Upper lobe of left lung (tissue), 6 donors: Measurements from ENCODE around the gene CRLF3. TPM values are rescaled to one million over a fixed set of nuclear protein-coding genes. Genes with fewer than 3 reads are reported as not detected.

ENCODE experiments used
- ATAC-seq, 2 donors: fragments of 200-7000 bp; cut with Tn5 transposase; one replicate each; pipeline ENCODE4 v1.9.1; 2022; ENCODE audit warnings: mild to moderate bottlenecking in 2 of 2, moderate library complexity in 2 of 2; ENCODE audit not compliant: low FRiP score in 2 of 2
- DNase-seq, 2 donors: peaks; one replicate each; pipeline ENCODE4 v3.0.0-alpha.2; 2019 to 2020
- H3K27ac ChIP-seq, 4 donors: fragments of 200-600 bp; sonication (generic); one replicate each; pipeline ENCODE4 v1.5.1; 2016 to 2019
- H3K27me3 ChIP-seq, 4 donors: fragments of 200-600 bp; sonication (generic); one replicate each; pipeline ENCODE4 v1.5.1; 2017 to 2019
- H3K36me3 ChIP-seq, 4 donors: fragments of 200-600 bp; sonication (generic); one replicate each; pipeline ENCODE4 v1.5.1; 2016 to 2019
- H3K4me1 ChIP-seq, 4 donors: fragments of 200-600 bp; sonication (generic); one replicate each; pipeline ENCODE4 v1.5.1; 2018 to 2019
- H3K4me3 ChIP-seq, 4 donors: fragments of 200-600 bp; sonication (generic); one replicate each; pipeline ENCODE4 v1.5.1; 2017 to 2019; ENCODE audit warnings: mild to moderate bottlenecking in 2 of 4, moderate library complexity in 1 of 4
- H3K9me3 ChIP-seq, 4 donors: fragments of 200-600 bp; sonication (generic); one replicate each; pipeline ENCODE4 v1.5.1; 2018 to 2019
- CTCF ChIP-seq, 6 experiments: fragments of 450-650 bp in 4 of 6; fragments of 200-600 bp in 2 of 6; sonication (generic) in 2 of 6; IDR thresholded peaks; one replicate each; pipeline ENCODE4 v1.5.1; 2016 to 2019; ENCODE audit warnings: antibody characterized with exemption in 6 of 6
- EP300 ChIP-seq, 4 donors: sonication (generic); formaldehyde crosslinking; IDR thresholded peaks; one replicate each; pipeline ENCODE4 v1.5.1; 2017; ENCODE audit warnings: antibody characterized with exemption in 4 of 4, control low read depth in 2 of 4
- POLR2A ChIP-seq, 4 donors: fragments of 450-650 bp; IDR thresholded peaks; one replicate each; pipeline ENCODE4 v1.5.1; 2016 to 2017; ENCODE audit warnings: antibody characterized with exemption in 4 of 4, mild to moderate bottlenecking in 2 of 4
- POLR2AphosphoS5 ChIP-seq, 2 donors: sonication (generic); formaldehyde crosslinking; IDR thresholded peaks; one replicate each; pipeline ENCODE4 v1.5.1; 2017; ENCODE audit warnings: antibody characterized with exemption in 2 of 2
- WGBS, 2 donors: methylation state at CpG; one replicate each; pipeline ENCODE4 v1.1.5; 2017 to 2018; 5-methylcytosine and 5-hydroxymethylcytosine counted together
- total RNA-seq, 6 donors: library from RNA; depleted of rRNA in 4 of 6; stranded (reverse); fragments of >200 nt in 4 of 6; gene quantifications; one replicate each; pipeline versions ENCODE4 v1.1.0 to v1.2.1, GENCODE V29; 2016 to 2021
- donor health status: DM: no; HTN: no; CAD: no; lungs with moderate emphysema.
- donor health status: DM: no; HTN: yes; CAD: no; lungs with severe emphysema.

The CRLF3 gene
- 10 to 100 TPM in 5 of 6 donors, 1 to 10 TPM in 1; 8.1 to 26.4 (median 17.8) TPM for total RNA-seq

GRCh38 chr17:30824356-30825145, at the start of gene CRLF3:
Gene CRLF3 (minus strand): TSS chr17:30824692. CDS start chr17:30824651, 41 bp downstream.
- peak; percentile 92 to 99 for DNase-seq
- TF ChIP-seq EP300 (IDR thresholded peaks at IDR 0.05) (no peak), CTCF (IDR thresholded peaks at IDR 0.05) (peak; percentile 69 to 87 (median 80)), POLR2AphosphoS5 (IDR thresholded peaks at IDR 0.05) (peak; percentile 51 to 88), POLR2A (IDR thresholded peaks at IDR 0.05) (peak in 3 of 4 donors; percentile 45 to 90 (median 67))
- no peaks in the 10 kb centered on the region for H3K9me3 ChIP-seq
- WGBS, 2 donors = 13 to 17% methylated on average over 29 to 36 of the region's 75 CpGs
- H3K4me3 ChIP-seq = peak within 1 kb of the TSS; percentile 54 to 98 (median 92)
- peak within 1 kb of the TSS; percentile 78 to 97 (median 88) for H3K27ac ChIP-seq
- no peaks in the 10 kb centered on the region for H3K27me3 ChIP-seq
- peak; percentile 98 to 99 for ATAC-seq
- H3K4me1 ChIP-seq = peaks cover 26 to 47% (median 35%) of the 10 kb centered on the region in 4 donors
- no peaks in the 10 kb centered on the region for H3K36me3 ChIP-seq

- H3K27me3 ChIP-seq = no peaks in the 10 kb centered on the region
- ATAC-seq = no peak
- 96 to 97% methylated on average over 6 of the region's 6 CpGs for WGBS, 2 donors
- DNase-seq = no peak
- peaks cover 0 to 3% (median 0%) of the 10 kb centered on the region in 4 donors for H3K36me3 ChIP-seq
- H3K4me3 ChIP-seq = no peak overlapping the region
- TF ChIP-seq CTCF (IDR thresholded peaks at IDR 0.05) = no peak
- TF ChIP-seq POLR2A (IDR thresholded peaks at IDR 0.05) = no peak
- no peak for TF ChIP-seq POLR2AphosphoS5 (IDR thresholded peaks at IDR 0.05)
- TF ChIP-seq EP300 (IDR thresholded peaks at IDR 0.05) = no peak
- no peaks in the 10 kb centered on the region for H3K4me1 ChIP-seq
- H3K27ac ChIP-seq = no peak overlapping the region
- no peaks in the 10 kb centered on the region for H3K9me3 ChIP-seq
Measured at GRCh38 chr17:30869005-30869404, 44.5 kb upstream of the CRLF3 start.

- Histone ChIP-seq H3K9me3 (no peaks in the 10 kb centered on the region), H3K4me1 (no peaks in the 10 kb centered on the region), H3K36me3 (no peaks in the 10 kb centered on the region), H3K4me3 (no peak overlapping the region), H3K27ac (no peak overlapping the region), H3K27me3 (no peaks in the 10 kb centered on the region)
- 100% methylated on average over 1 of the region's 1 CpG for WGBS, 2 donors
- ATAC-seq (no peak), DNase-seq (no peak)
- TF ChIP-seq CTCF (IDR thresholded peaks at IDR 0.05) = no peak
- no peak for TF ChIP-seq EP300 (IDR thresholded peaks at IDR 0.05)
- no peak for TF ChIP-seq POLR2A (IDR thresholded peaks at IDR 0.05)
- no peak for TF ChIP-seq POLR2AphosphoS5 (IDR thresholded peaks at IDR 0.05)
Measured at GRCh38 chr17:30864636-30865035, 40.1 kb upstream of the CRLF3 start.

- no peak for DNase-seq
Measured at GRCh38 chr17:30858556-30859250, 34.2 kb upstream of the CRLF3 start.

More at GRCh38 chr17:30858556-30859250, 34.2 kb upstream of the CRLF3 start:
- WGBS, 2 donors = 92 to 94% methylated on average over 9 of the region's 9 CpGs
- no peak for TF ChIP-seq EP300 (IDR thresholded peaks at IDR 0.05)
- no peak for TF ChIP-seq POLR2AphosphoS5 (IDR thresholded peaks at IDR 0.05)
- no peak for TF ChIP-seq CTCF (IDR thresholded peaks at IDR 0.05)
- no peak for TF ChIP-seq POLR2A (IDR thresholded peaks at IDR 0.05)
- no peaks in the 10 kb centered on the region for H3K9me3 ChIP-seq
- H3K27me3 ChIP-seq = no peaks in the 10 kb centered on the region
- ATAC-seq = no peak
- H3K4me1 ChIP-seq = no peaks in the 10 kb centered on the region
- no peaks in the 10 kb centered on the region for H3K36me3 ChIP-seq
- no peak overlapping the region for H3K27ac ChIP-seq
- H3K4me3 ChIP-seq = no peak overlapping the region
